ENCODE measurements around the gene GSG1L.

GSG1L gene

GRCh38 chr16:27751233-27751632 is 312.3 kb downstream of the GSG1L start:
- Histone ChIP-seq H3K4me3 (replicated peaks; ENCODE audit: low read depth, low read length) (no peak overlapping the region), H3K27me3 (replicated peaks; ENCODE audit: control insufficient read depth, insufficient read depth, low read length) (no peaks in the 10 kb centered on the region), H3K36me3 (ENCODE audit: control insufficient read depth, insufficient read depth, low read length) (no peaks in the 10 kb centered on the region)
- TF ChIP-seq CTCF (IDR thresholded peaks at IDR 0.05; ENCODE audit: insufficient read depth, low read length, poor library complexity, severe bottlenecking): no peak
- no peak for DNase-seq (ENCODE audit: extremely low read depth, insufficient read length)

- TF ChIP-seq CTCF (IDR thresholded peaks at IDR 0.05; ENCODE audit: insufficient read depth, low read length, poor library complexity, severe bottlenecking): no peak
- Histone ChIP-seq H3K36me3 (ENCODE audit: control insufficient read depth, insufficient read depth, low read length) (no peaks in the 10 kb centered on the region), H3K4me3 (replicated peaks; ENCODE audit: low read depth, low read length) (no peak overlapping the region), H3K27me3 (replicated peaks; ENCODE audit: control insufficient read depth, insufficient read depth, low read length) (no peaks in the 10 kb centered on the region)
- no peak for DNase-seq (ENCODE audit: extremely low read depth, insufficient read length)
Measured at GRCh38 chr16:27749946-27750345, 313.6 kb downstream of the GSG1L start.

- H3K27me3 ChIP-seq (replicated peaks; ENCODE audit: control insufficient read depth, insufficient read depth, low read length): no peaks in the 10 kb centered on the region
- H3K4me3 ChIP-seq (replicated peaks; ENCODE audit: low read depth, low read length): no peak overlapping the region
- DNase-seq (ENCODE audit: extremely low read depth, insufficient read length): no peak
- no peaks in the 10 kb centered on the region for H3K36me3 ChIP-seq (ENCODE audit: control insufficient read depth, insufficient read depth, low read length)
- no peak for TF ChIP-seq CTCF (IDR thresholded peaks at IDR 0.05; ENCODE audit: insufficient read depth, low read length, poor library complexity, severe bottlenecking)
Measured at GRCh38 chr16:27749547-27749875, 314.0 kb downstream of the GSG1L start.

- no peak overlapping the region for H3K4me3 ChIP-seq (replicated peaks; ENCODE audit: low read depth, low read length)
- DNase-seq (ENCODE audit: extremely low read depth, insufficient read length): no peak
- TF ChIP-seq CTCF (IDR thresholded peaks at IDR 0.05; ENCODE audit: insufficient read depth, low read length, poor library complexity, severe bottlenecking): peak; percentile 34
- H3K36me3 ChIP-seq (ENCODE audit: control insufficient read depth, insufficient read depth, low read length): no peaks in the 10 kb centered on the region
- H3K27me3 ChIP-seq (replicated peaks; ENCODE audit: control insufficient read depth, insufficient read depth, low read length): no peaks in the 10 kb centered on the region
Measured at GRCh38 chr16:27748868-27749546, 314.5 kb downstream of the GSG1L start.

- no peaks in the 10 kb centered on the region for H3K27me3 ChIP-seq (replicated peaks; ENCODE audit: control insufficient read depth, insufficient read depth, low read length)
- H3K4me3 ChIP-seq (replicated peaks; ENCODE audit: low read depth, low read length): no peak overlapping the region
- no peaks in the 10 kb centered on the region for H3K36me3 ChIP-seq (ENCODE audit: control insufficient read depth, insufficient read depth, low read length)
- no peak for DNase-seq (ENCODE audit: extremely low read depth, insufficient read length)
- no peak for TF ChIP-seq CTCF (IDR thresholded peaks at IDR 0.05; ENCODE audit: insufficient read depth, low read length, poor library complexity, severe bottlenecking)
Measured at GRCh38 chr16:27747946-27748345, 315.6 kb downstream of the GSG1L start.
